Posterior cingulate gyrus (tissue), 11 donors: ENCODE data around the gene WDR89.
"Not testable (repeated sequence)": the region's sequence is repeated elsewhere in the genome, so short reads cannot be mapped to it uniquely, and the experiment has no call there.

ENCODE experiments used
- DNase-seq, 10 donors: peaks; one replicate each; pipeline versions ENCODE4 v3.0.0 to v3.0.0-alpha.2; 2020 to 2021; ENCODE audit warnings: mixed read lengths in 3 of 10
- intact Hi-C: fragments of 100-400 bp; cut with DNase I; formaldehyde crosslinking; loops from one replicate; pipeline ENCODE4 v1.15.1; 2023

The WDR89 gene

DNA sequence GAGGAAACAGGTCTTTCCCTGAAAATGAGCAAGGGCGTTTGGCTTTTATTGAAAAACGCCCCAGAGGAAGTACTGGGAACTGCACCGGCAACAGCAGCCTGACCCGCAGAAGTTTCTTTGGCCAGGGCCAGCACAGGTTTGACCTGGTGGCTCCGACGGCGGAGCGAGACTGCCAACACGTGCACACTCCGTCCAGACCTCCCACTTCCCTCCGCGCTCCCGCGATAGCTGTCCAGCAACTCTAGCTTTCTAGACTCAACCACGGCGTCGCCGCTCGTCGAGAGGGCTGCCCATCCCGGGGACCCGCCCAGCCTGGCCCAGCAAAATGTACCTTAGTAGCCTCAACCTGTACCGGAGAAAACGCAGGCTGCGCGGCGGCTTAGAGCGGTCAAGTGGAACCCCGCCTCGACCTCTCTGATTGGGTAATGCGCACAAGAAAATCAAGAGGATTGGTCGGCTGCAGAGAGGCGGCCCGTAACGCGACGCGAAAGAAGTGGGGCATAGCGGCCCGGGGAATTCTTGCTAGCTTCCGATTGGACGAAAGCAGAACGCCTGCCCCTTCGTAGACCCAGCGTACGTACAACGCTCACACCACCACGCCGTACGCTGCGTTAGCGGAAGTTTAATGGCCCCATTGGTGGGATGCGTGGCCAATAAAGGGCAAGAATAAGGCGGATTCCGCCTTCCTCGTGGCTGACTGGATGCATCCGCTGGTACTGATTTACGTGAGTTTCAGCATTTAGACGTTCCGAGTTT lies at the start of gene WDR89:
Gene WDR89, minus strand, starts transcription at position 399 of the 756 bp plus-strand sequence. CDS start 41,929 bp downstream, outside the sequence.
- peak; percentile 95 to 100 (median 98) for DNase-seq
- intact Hi-C loops: loop anchor here (1.0 to 10.0 kb wide), 3 partner anchors 86 to 123 kb away; partner anchors contain the start of genes PPP2R5E and SGPP1

GRCh38 chr14:63689132-63689531 lies 47.5 kb upstream of the WDR89 start:
- DNase-seq: no peak

GRCh38 chr14:63686926-63687325 lies 45.3 kb upstream of the WDR89 start:
- DNase-seq: no peak
- intact Hi-C loops: no loop called here

More at GRCh38 chr14:63689132-63689531, 47.5 kb upstream of the WDR89 start:
- intact Hi-C loops: no loop called here

GRCh38 chr14:63685401-63685800 lies 43.7 kb upstream of the WDR89 start:
- intact Hi-C loops: no loop called here
- DNase-seq: no peak

GRCh38 chr14:63682727-63683593 lies 41.3 kb upstream of the WDR89 start:
- intact Hi-C loops: no loop called here
- DNase-seq: no peak

DNA sequence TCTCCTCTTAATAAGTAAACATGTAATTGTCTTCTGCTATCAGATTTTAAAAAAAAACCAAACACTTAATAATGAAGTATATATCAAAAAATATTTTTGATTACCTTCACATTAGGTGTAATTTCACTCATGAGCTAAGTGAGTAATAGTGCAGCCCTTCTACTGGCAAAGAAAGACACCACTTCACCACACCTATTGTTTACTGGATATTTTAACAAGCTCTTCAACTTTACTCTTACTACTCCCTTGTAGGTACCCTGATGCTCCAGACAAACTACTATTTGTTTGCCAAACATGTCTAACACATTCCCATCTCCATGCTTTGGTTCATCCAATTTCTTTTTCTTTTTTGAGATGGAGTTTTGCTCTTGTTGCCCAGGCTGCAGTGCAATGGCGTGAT lies 36.9 kb upstream of the WDR89 start:
- intact Hi-C loops: no loop called here
- DNase-seq: no peak

DNA sequence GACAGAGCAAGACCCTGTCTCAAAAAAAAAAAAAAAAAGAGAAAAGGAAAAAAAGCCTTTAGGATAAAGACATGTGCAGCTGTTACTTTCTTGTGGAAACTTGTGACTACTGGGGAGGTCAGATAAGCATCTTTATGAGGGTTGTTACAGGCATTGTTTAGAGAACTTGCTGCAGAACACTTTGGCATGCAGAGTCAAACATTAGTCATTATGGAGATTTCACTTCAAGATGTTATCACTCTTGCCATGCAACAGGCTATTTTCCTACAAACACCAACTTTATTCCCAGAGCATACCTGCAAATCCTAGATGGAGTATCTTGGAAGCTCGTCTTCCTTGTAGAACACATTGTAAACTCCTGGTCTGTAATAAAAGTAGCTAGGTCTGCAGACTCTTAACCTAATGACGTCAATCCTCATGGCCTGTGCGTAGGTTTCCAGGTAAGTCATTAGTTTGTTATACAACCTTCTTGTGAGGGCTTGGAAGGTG lies 36.3 kb upstream of the WDR89 start:
- intact Hi-C loops: no loop called here
- DNase-seq: no peak

DNA sequence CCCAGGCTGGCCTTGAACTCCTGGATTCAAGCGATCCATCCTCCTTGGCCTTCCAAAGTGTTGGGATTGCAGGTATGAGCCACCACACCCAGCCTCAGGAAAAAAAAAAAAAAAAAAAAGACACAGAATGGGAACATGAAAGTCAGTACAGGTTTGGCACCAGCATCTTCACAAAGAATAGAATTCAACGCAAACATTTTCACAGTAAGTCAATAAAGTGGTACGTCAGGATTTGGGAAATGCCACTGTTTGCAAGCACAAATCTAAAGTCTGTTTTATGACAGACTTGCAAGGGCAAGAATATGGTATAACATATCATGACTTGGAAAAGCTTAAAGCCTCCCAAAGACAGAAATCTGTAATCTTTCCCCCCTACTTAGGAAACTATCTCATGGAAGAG lies 34.9 kb upstream of the WDR89 start:
- intact Hi-C loops: no loop called here
- DNase-seq: no peak

DNA sequence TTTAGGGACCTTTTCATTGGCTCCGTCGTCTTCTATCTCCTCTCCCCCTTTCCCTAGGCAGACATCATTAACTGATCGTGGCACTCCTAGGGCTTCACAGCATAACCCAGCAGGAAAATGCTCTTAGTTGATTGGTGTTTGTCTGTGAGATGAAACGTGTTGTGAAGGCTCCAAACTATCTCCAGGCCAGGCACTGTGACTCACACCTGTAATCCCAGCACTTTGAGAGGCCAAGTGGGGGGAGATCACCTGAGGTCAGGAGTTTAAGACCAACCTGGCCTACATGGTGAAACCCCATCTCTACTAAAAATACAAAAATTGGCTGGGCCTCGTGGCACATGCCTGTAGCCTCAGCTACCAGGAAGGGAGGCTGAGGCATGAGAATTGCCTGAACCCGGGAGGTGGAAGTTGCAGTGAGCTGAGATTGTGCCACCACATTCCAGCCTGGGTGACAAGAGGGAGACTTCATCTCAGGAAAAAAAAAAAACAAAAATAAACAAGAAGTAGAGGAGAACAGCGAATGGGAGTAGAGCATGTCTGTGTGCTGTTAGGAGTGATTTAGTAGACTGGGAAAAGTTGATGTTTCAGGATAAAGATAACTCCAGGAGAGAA lies 32.3 kb upstream of the WDR89 start:
- intact Hi-C loops: no loop called here

DNA sequence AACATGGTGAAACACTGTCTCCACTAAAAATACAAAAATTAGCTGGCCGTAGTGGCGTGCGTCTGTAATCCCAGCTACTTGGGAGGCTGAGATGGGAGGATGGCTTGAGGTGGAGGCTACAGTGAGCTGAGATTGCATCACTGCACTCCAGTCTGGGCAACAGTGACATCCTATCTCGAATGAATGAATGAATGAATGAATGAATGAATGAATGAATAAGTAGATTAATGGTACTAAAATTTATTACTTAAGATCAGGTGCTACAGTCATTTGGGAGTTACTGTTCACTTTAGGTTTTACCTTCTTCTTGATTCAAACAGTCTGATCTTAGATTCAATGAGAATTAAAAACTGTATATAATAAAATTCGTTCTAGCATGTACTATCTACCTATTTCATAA lies 31.6 kb upstream of the WDR89 start:
- DNase-seq: no peak
- intact Hi-C loops: no loop called here

More for the DNA sequence above, 32.3 kb upstream of the WDR89 start:
- no peak for DNase-seq

DNA sequence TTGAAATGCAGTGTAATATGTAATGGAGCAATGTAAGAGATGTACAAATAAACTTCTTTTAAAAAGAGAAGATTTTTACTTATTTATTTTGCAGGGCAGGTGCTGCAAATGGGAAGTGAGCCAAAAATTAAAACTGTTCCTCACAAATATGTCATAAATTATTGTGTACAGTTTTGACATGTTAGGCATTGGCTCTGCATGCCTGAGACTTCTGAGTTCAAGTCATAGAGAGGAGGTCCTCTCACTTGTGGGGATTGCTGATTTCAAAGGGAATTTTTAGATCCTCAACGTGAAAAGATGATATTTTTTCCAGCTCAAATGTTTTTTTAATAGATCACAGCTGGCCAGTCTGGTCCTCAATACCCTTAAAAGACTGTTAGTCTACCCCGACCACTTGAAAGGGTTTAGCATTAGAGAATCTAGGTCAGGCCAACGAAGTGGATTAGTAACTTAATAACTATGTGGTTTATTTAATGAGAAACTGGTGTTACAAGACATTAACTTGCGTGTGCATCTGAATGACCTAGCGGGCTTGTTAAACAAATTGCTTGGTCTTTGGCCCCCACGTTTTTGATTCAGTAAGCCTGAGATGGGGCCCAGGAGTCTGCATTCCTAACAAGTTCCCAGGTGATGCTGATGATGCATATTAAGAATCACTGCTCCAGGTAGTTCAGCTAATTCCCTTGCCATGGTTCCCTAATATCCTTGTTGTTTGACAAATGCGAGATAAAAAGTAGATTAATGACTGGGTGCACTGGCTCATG lies 30.9 kb upstream of the WDR89 start:
- intact Hi-C loops: no loop called here
- DNase-seq: no peak

DNA sequence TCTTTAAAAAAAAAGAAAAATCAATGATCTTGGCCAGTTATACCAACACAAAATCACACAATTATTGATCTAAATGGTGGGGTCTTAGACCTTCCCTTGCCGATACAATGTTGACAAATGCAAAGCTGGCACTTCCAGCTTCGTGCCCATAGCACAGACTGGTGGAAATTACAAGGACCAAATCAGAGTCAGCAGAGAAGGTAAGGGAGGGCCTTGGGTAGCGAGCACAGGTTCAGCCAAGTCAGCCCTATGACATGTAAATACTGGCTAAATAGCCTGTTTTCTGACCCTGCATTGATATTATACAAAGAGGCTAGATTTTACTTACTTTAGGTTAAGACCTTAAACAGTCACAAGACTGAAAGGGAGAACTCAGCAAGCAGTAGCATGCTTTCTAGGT lies 30.3 kb upstream of the WDR89 start:
- intact Hi-C loops: no loop called here
- DNase-seq: no peak

- intact Hi-C loops: no loop called here
- no peak for DNase-seq
Measured at GRCh38 chr14:63670692-63671091, 29.0 kb upstream of the WDR89 start.

- intact Hi-C loops: no loop called here
Measured at GRCh38 chr14:63666335-63666734, 24.7 kb upstream of the WDR89 start.

DNA sequence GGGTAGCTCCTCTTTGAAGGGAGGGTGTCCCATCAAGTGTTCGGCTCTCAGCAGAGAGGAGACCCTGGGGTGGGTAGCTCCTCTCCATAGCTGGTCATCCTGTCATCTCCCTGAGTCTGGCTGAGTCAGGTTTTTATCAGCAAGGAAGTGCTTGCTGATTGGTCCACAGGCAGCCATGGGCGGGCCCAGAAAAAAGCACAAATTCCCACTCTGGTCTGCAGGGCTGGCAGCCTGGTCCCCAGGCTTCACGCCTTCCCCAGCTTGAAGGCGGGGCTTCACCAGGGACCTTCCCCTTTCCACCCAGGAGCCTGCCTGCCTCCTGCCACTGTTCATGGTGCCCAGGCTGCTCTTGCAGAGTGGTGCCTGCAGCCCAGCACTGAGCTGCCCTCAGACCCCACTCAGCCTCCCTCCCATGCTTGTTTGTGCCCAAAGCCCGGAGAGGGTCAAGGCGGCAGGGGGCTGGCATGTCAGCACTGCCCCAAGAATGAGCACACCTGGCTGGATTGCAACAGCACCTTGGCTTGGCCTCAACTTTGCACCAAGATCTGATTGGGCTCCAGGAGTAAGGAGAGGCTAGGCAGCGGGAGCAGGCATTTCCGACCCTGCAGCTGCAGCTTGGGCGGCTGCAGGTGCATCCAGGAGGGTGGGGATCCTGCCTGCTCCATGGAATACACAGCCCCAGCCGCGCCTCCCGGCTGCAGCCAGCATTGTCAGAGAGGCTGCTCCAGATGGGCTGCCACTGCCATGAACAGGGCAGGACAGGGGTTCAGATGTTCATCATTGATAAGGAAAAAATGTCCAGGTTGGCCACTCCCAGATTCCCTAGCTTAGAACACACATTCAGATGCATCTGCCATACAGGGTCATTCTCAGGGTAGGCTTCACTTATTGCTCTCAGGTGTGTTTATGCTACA lies 22.0 kb upstream of the WDR89 start:
- no peak for DNase-seq
- intact Hi-C loops: no loop called here

More at GRCh38 chr14:63666335-63666734, 24.7 kb upstream of the WDR89 start:
- no peak for DNase-seq

- no peak for DNase-seq
- intact Hi-C loops: no loop called here
Measured at GRCh38 chr14:63662776-63663175, 21.1 kb upstream of the WDR89 start.

DNA sequence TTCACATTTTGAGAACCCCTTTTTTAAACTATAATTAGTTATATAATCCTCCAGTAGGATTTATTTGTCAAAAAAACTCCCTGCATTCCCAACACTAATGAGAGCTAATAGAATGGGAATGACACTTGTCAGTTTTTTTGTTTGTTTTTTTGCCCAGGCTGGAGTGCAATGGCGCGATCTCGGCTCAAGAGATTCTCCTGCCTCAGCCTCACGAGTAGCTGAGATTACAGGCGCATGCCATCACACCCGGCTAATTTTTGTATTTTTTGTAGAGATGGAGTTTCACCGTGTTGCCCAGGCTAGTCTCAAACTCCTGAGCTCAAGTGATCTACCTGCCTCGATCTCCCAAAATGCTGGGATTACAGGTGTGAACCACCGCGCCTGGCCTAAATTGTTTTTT lies 20.2 kb upstream of the WDR89 start:
- DNase-seq, intact Hi-C loops: not testable (repeated sequence)

- peak in 6 of 10 donors; percentile 11 to 89 (median 27) for DNase-seq
- intact Hi-C loops: no loop called here
Measured at GRCh38 chr14:63659726-63660125, 18.1 kb upstream of the WDR89 start.

DNA sequence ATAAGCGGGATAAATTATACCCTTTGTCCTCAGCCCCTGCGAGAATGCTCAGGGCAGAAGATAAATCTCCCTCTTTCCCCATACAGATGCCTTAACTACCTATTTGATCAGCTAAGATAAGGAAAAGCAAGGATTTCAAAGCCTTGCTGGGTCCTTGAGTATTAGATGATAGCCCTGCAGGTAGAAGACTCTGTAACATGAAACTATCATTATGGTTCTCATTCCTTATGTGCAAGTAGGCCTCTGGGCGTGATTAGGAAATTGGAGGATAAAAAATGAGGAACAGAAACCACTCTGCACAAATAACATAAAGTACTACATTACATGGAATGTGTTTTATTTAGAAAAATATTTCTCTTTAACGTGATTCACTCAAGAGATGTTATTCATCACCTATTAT lies 14.5 kb upstream of the WDR89 start:
- intact Hi-C loops: no loop called here
- DNase-seq: no peak
